ENCODE data around the gene CAPN15. TPM values are rescaled to one million over a fixed set of nuclear protein-coding genes. Genes with fewer than 3 reads are reported as not detected.

Gene CAPN15
- total RNA-seq, 1 experiment from 2014 or later = 76.4 TPM

DNA sequence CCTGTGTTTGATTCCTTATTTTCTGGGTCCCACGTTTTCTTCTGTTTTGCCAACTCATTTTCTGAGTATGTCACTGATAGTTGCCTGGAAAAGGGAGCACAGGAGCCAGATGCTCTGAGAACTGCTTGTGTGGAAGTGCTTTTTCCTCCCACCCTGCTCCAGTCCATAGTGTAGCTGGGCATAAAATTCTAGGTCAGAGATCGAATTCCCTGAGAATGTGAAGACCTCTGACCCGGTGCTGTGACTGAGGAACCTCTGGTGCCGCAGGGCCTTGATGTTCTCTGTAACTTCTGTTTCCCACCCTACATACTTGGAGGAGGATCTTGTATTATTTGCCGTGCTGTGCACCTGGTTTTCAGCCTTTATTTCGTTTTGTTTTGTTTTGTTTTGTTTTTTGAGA is 19.5 kb upstream of the CAPN15 start:
- peaks cover 4 to 12% (median 9%) of the 10 kb centered on the region in 3 experiments for H3K36me3 Mint-ChIP-seq (ENCODE audit: insufficient read depth in 1 of 3, low read depth in 3 of 3)
- no peak overlapping the region for H4K5ac ChIP-seq (ENCODE audit: insufficient read length, low read depth, low read length)
- no CpG with 5 or more reads among the region's 6 CpGs for WGBS (ENCODE audit: extremely low coverage, insufficient read length, low lambda C conversion rate)
- H3K27ac ChIP-seq (ENCODE audit: insufficient read length, low read depth, low read length) = no peak overlapping the region
- H3K9ac ChIP-seq (ENCODE audit: extremely low read depth, insufficient read length, low read length) = no peak overlapping the region
- no peaks in the 10 kb centered on the region for H3K79me2 ChIP-seq (ENCODE audit: insufficient read depth, low read length)
- H2BK15ac ChIP-seq (ENCODE audit: low read depth, low read length) = no peak overlapping the region
- H2BK120ac ChIP-seq (ENCODE audit: low read depth, low read length, poor library complexity, severe bottlenecking) = no peak overlapping the region
- peak overlapping the region in 1 of 3 experiments; percentile 8; a peak in 1 of 7 replicates for H3K27ac Mint-ChIP-seq
- TF ChIP-seq, protein P1, sequence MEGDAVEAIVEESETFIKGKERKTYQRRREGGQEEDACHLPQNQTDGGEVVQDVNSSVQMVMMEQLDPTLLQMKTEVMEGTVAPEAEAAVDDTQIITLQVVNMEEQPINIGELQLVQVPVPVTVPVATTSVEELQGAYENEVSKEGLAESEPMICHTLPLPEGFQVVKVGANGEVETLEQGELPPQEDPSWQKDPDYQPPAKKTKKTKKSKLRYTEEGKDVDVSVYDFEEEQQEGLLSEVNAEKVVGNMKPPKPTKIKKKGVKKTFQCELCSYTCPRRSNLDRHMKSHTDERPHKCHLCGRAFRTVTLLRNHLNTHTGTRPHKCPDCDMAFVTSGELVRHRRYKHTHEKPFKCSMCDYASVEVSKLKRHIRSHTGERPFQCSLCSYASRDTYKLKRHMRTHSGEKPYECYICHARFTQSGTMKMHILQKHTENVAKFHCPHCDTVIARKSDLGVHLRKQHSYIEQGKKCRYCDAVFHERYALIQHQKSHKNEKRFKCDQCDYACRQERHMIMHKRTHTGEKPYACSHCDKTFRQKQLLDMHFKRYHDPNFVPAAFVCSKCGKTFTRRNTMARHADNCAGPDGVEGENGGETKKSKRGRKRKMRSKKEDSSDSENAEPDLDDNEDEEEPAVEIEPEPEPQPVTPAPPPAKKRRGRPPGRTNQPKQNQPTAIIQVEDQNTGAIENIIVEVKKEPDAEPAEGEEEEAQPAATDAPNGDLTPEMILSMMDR (conservative IDR thresholded peaks at IDR 0.05) = no peak
- H2AFZ ChIP-seq (ENCODE audit: low read length) = no peak overlapping the region
- H3K4me1 ChIP-seq (ENCODE audit: insufficient read depth, low read length) = no peaks in the 10 kb centered on the region
- no peaks in the 10 kb centered on the region; the same call in 1 of the 2 replicates for H3K27me3 Mint-ChIP-seq (ENCODE audit: low read depth)
- H2BK5ac ChIP-seq (ENCODE audit: insufficient read length, low read length) = no peak overlapping the region
- peaks cover 0 to 3% of the 10 kb centered on the region in 2 experiments; a peak in 3 of 4 replicates for H3K4me1 Mint-ChIP-seq
- no peak overlapping the region for H2BK20ac ChIP-seq (ENCODE audit: low read depth, low read length, poor library complexity, severe bottlenecking)
- no peak overlapping the region for H2BK12ac ChIP-seq (ENCODE audit: insufficient read length, low read depth, low read length)
- no peak overlapping the region for H3K4ac ChIP-seq (ENCODE audit: low read depth, low read length)
- H4K91ac ChIP-seq (ENCODE audit: insufficient read length, low read depth, low read length) = no peak overlapping the region
- no peaks in the 10 kb centered on the region for H3K9me3 Mint-ChIP-seq
- no peak overlapping the region for H3T11ph ChIP-seq (ENCODE audit: low read length)
- no peak overlapping the region for H3K14ac ChIP-seq (ENCODE audit: insufficient read depth, low read length)
- no peak overlapping the region for H3K4me2 ChIP-seq (ENCODE audit: insufficient read depth, insufficient read length, low read length)
- no peak overlapping the region for H2AK5ac ChIP-seq (ENCODE audit: insufficient read length, low read length)
- H3K4me3 Mint-ChIP-seq = no peak overlapping the region; a peak in 1 of 5 replicates
- no peaks in the 10 kb centered on the region for H3K27me3 ChIP-seq (ENCODE audit: insufficient read depth, low read length)
- H4K20me1 ChIP-seq (ENCODE audit: control insufficient read depth, insufficient read depth, insufficient read length) = no peaks in the 10 kb centered on the region
- H3K79me1 ChIP-seq (ENCODE audit: insufficient read depth, low read depth, low read length, poor library complexity, severe bottlenecking) = no peaks in the 10 kb centered on the region
- H3K18ac ChIP-seq (ENCODE audit: insufficient read length, low read depth, low read length) = no peak overlapping the region
- no peak for DNase-seq
- no peak overlapping the region for H4K8ac ChIP-seq (replicated peaks; ENCODE audit: insufficient read length, low read depth, low read length)
- no peaks in the 10 kb centered on the region for H3K23me2 ChIP-seq (ENCODE audit: insufficient read length, low read depth, low read length, poor library complexity, severe bottlenecking)
- H3K56ac ChIP-seq (ENCODE audit: insufficient read length, low read depth, low read length) = no peak overlapping the region
- H3K9me3 ChIP-seq (ENCODE audit: control insufficient read depth, low read depth, low read length) = no peaks in the 10 kb centered on the region
- no peak overlapping the region for H3K23ac ChIP-seq (ENCODE audit: insufficient read length, low read depth, low read length)

Measured in H9 (cell line).